ENCODE results near the gene RAB20.

GRCh38 chr13:110497003-110497402, 64.5 kb downstream of the RAB20 start:
- TF ChIP-seq MAX (CRISPR knock-in tag; IDR thresholded peaks at IDR 0.05) (no peak), GTF2A2 (tag; IDR thresholded peaks at IDR 0.05) (no peak), ZNF707 (CRISPR knock-in tag; conservative IDR thresholded peaks at IDR 0.05) (no peak), E2F4 (CRISPR knock-in tag; IDR thresholded peaks at IDR 0.05; ENCODE audit: low read depth) (no peak), CTCF (IDR thresholded peaks at IDR 0.05 in 2 of 3, conservative IDR thresholded peaks at IDR 0.05 in 1 of 3; ENCODE audit: insufficient read depth in 2 of 3, low read depth in 1 of 3, low read length in 3 of 3) (no peak)
